Measurements from ENCODE around the gene KIAA1671.

DNA sequence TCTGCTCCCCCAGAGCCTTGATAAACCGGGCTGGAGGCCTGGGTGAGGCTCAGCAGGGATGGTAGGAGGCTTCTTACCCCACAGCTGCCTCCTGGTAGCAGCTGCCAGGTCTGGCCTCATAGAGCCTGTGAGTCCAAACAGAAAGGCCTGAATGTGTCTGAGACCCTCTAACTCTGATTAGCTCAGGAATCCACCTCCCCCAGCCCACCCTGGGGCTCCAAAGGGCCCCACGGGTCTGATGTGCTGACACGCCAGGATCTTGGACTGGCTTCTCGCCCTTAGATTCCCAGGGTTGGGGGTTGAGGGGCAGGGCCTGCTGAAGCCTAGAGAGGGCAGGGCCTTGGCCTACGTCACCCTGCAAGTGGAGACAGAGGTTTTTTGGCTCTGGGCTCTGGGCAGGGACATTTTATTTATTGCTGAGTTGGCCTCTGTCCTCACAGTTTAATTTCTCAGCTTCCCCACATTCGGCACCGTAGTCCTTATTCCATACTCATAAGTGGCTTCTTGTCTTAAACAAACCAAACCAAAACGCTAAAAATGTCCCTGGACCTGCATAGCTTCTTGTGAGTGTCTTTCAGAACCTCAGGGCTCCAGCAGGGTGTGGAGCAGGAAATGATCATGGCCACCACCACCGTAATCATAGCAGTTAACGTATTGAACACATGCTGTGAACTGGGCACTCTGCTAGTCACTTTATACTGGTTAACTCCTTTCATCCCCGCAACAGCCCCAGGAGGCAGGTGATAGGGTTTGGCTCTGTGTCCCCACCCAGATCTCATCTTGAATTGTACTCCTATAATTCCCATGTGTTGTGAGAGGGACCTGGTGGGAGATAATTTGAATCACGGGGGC is 25.1 kb downstream of the KIAA1671 start:
- TF ChIP-seq, protein P1, sequence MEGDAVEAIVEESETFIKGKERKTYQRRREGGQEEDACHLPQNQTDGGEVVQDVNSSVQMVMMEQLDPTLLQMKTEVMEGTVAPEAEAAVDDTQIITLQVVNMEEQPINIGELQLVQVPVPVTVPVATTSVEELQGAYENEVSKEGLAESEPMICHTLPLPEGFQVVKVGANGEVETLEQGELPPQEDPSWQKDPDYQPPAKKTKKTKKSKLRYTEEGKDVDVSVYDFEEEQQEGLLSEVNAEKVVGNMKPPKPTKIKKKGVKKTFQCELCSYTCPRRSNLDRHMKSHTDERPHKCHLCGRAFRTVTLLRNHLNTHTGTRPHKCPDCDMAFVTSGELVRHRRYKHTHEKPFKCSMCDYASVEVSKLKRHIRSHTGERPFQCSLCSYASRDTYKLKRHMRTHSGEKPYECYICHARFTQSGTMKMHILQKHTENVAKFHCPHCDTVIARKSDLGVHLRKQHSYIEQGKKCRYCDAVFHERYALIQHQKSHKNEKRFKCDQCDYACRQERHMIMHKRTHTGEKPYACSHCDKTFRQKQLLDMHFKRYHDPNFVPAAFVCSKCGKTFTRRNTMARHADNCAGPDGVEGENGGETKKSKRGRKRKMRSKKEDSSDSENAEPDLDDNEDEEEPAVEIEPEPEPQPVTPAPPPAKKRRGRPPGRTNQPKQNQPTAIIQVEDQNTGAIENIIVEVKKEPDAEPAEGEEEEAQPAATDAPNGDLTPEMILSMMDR (IDR thresholded peaks at IDR 0.05; ENCODE audit: insufficient read depth, low read length, poor library complexity, severe bottlenecking): no peak
- no peak for TF ChIP-seq EZH2phosphoT487 (conservative IDR thresholded peaks at IDR 0.05; ENCODE audit: low read length)

All from SU-DHL-6 (cell line).